CD4-positive, alpha-beta memory T cell (primary cell): ENCODE results near the gene TASOR. TPM values are rescaled to one million over a fixed set of nuclear protein-coding genes. Genes with fewer than 3 reads are reported as not detected.
"Not testable (repeated sequence)": the region's sequence is repeated elsewhere in the genome, so short reads cannot be mapped to it uniquely, and the experiment has no call there.

Experiments used
- CTCF ChIA-PET: fragments of 350-600 bp; sonication (Branson Sonifier 250); formaldehyde crosslinking; loops from one replicate; lab custom pipeline; 2021; ENCODE audit warnings: inconsistent platforms; ENCODE audit not compliant: partially characterized antibody; lab: Charles Lee
- POLR2A ChIA-PET: fragments of 350-600 bp; sonication (Branson Sonifier 250); formaldehyde crosslinking; loops from one replicate; lab custom pipeline; 2021; ENCODE audit not compliant: partially characterized antibody; lab: Charles Lee
- DNase-seq, 5 donors: peaks; one replicate each; pipeline versions ENCODE4 v3.0.0 to v3.0.0-alpha.2; 2020 to 2022; ENCODE audit warnings: mixed read lengths in 1 of 5
- H3K27ac ChIP-seq: one replicate; pipeline ENCODE4 v1.7.0; 2013; ENCODE audit warnings: low read depth, low read length
- H3K27me3 ChIP-seq: 2 replicates; pipeline ENCODE4 v1.7.0; 2013; ENCODE audit warnings: mild to moderate bottlenecking, low read length, moderate library complexity; ENCODE audit not compliant: insufficient read depth
- H3K36me3 ChIP-seq: 2 replicates; pipeline ENCODE4 v1.7.0; 2013; ENCODE audit warnings: mild to moderate bottlenecking, low read length, moderate library complexity; ENCODE audit not compliant: insufficient read depth
- H3K4me1 ChIP-seq: 2 replicates; pipeline ENCODE4 v1.7.0; 2013; ENCODE audit warnings: mild to moderate bottlenecking, low read length, moderate library complexity; ENCODE audit not compliant: insufficient read depth
- H3K4me3 ChIP-seq, 2 donors: one replicate each; pipeline ENCODE4 v1.7.0; 2013; ENCODE audit warnings: low read length in 2 of 2, mild to moderate bottlenecking in 1 of 2
- H3K9me3 ChIP-seq, 2 donors: one replicate each; pipeline ENCODE4 v1.7.0; 2013; ENCODE audit warnings: low read length in 2 of 2, control low read depth in 1 of 2; ENCODE audit not compliant: control insufficient read depth in 1 of 2
- H3K27ac Mint-ChIP-seq, 7 donors: one replicate each; pipeline ENCODE4 v1.8.0; 2020 to 2021; ENCODE audit warnings: mixed read lengths in 7 of 7, mild to moderate bottlenecking in 6 of 7, inconsistent platforms in 3 of 7, moderate library complexity in 3 of 7
- H3K27me3 Mint-ChIP-seq, 2 donors: one replicate each; pipeline ENCODE4 v1.8.0; 2020 to 2021; ENCODE audit warnings: mixed read lengths in 2 of 2
- H3K36me3 Mint-ChIP-seq, 2 donors: one replicate each; pipeline ENCODE4 v1.8.0; 2020 to 2021; ENCODE audit warnings: mixed read lengths in 2 of 2, inconsistent platforms in 1 of 2, mild to moderate bottlenecking in 1 of 2
- H3K4me1 Mint-ChIP-seq, 4 donors: one replicate each; pipeline ENCODE4 v1.8.0; 2020 to 2021; ENCODE audit warnings: mixed read lengths in 4 of 4, mild to moderate bottlenecking in 1 of 4
- H3K4me3 Mint-ChIP-seq, 8 donors: one replicate each; pipeline ENCODE4 v1.8.0; 2020 to 2021; ENCODE audit warnings: mixed read lengths in 8 of 8, mild to moderate bottlenecking in 7 of 8, moderate library complexity in 6 of 8, inconsistent platforms in 3 of 8
- H3K9me3 Mint-ChIP-seq, 8 donors: one replicate each; pipeline ENCODE4 v1.8.0; 2020 to 2021; ENCODE audit warnings: mixed read lengths in 8 of 8, mild to moderate bottlenecking in 5 of 8, inconsistent platforms in 3 of 8, moderate library complexity in 1 of 8
- intact Hi-C: fragments of 100-400 bp; cut with micrococcal nuclease; formaldehyde crosslinking; loops from one replicate; pipeline ENCODE4 v1.15.1; 2023
- polyA plus RNA-seq, 2 donors: library from polyadenylated mRNA; unstranded; fragments of 300-500 nt; fragmentation: Illumina TruSeq; gene quantifications; one replicate each; pipeline ENCODE4 v1.2.3, GENCODE V29; 2021
- total RNA-seq, 2 experiments: library from RNA; stranded (reverse); gene quantifications; one replicate each; pipeline ENCODE4 v1.2.3, GENCODE V29; 2021

TASOR gene
- total and polyA plus RNA-seq, 4 experiments from 2014 or later: 22.7 to 112 (median 75.7) TPM

- ChIA-PET POLR2A (interaction anchor here (0.8 to 1.2 kb wide), 3 partner anchors 102 to 289 kb away, joined by 3 read pairs; partner anchors contain the start of genes ARHGEF3 and CCDC66), CTCF (interaction anchor here (0.7 to 10.6 kb wide), 6 partner anchors 22 to 296 kb away, joined by 3 to 321 read pairs (median 32); partner anchors contain the start of gene ARHGEF3)
- Histone ChIP-seq H3K9me3 (no peaks in the 10 kb centered on the region), H3K4me1 (peaks cover 25% of the 10 kb centered on the region), H3K36me3 (no peaks in the 10 kb centered on the region), H3K27ac (no peak overlapping the region), H3K27me3 (no peaks in the 10 kb centered on the region), H3K4me3 (no peak overlapping the region)
- peak overlapping the region in 2 of 7 donors; percentile 9 to 76 for H3K27ac Mint-ChIP-seq
- no peaks in the 10 kb centered on the region for H3K27me3 Mint-ChIP-seq
- peaks cover 21 to 32% (median 26%) of the 10 kb centered on the region in 4 donors for H3K4me1 Mint-ChIP-seq
- DNase-seq: no peak
- no peak overlapping the region for H3K4me3 Mint-ChIP-seq
- intact Hi-C loops: loop anchor here (5.0 kb wide), 1 partner anchor 402 kb away; no protein-coding TSS in a partner anchor
- no peaks in the 10 kb centered on the region for H3K9me3 Mint-ChIP-seq
- no peaks in the 10 kb centered on the region for H3K36me3 Mint-ChIP-seq
These were observed 17.1 kb upstream of the TASOR start for GRCh38 chr3:56700151-56700550.

DNA sequence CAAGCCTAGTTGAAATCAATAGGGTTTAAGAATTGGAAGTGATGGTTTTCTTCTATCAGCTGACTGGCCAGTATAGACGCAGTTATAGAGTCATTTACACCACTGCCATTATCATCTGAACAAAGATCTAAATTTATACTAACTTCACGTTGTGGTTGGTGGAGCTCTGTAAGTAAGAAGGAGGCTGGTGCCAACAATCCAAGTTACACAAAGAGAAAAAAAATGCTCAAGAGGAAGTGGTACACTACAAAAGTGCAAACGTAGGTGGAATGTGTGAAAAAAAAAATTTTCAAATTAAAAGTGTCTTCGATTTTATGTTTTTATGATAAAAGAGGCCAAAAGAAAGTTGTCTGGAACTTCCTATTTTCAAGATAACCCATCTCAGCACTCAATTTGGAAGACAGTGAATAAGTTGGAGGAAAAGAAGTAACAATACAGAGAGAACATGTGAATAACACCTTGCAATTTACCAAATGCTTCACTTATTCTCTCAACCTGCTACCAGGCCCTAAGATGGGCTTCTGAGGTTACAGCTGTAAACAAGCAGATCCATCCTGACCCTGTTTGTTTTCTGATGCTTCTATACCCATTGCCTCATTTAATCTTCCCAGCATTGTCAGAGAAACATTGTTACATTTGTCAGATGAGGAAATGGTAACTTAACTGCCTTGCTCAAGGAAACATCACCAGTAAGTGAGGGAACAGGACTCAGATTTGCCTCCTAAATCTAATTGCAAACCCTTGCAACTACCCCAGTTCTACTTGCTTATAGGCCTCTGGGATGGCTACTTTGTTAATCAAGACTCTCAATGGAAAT lies 12.0 kb upstream of the TASOR start:
- POLR2A ChIA-PET: interaction anchor here (0.6 to 6.8 kb wide), 14 partner anchors 9 to 533 kb away, joined by 3 to 113 read pairs (median 4); partner anchors contain the start of genes APPL1, ARHGEF3, CCDC66 and TASOR
- no peaks in the 10 kb centered on the region for H3K9me3 Mint-ChIP-seq
- Histone ChIP-seq H3K4me3 (no peak overlapping the region), H3K27ac (peak overlapping the region; percentile 41), H3K9me3 (no peaks in the 10 kb centered on the region), H3K36me3 (no peaks in the 10 kb centered on the region), H3K27me3 (no peaks in the 10 kb centered on the region), H3K4me1 (peaks cover 38% of the 10 kb centered on the region)
- peak overlapping the region; percentile 38 to 74 (median 52) for H3K4me3 Mint-ChIP-seq
- intact Hi-C loops: no loop called here
- no peaks in the 10 kb centered on the region for H3K27me3 Mint-ChIP-seq
- peak in 4 of 5 donors; percentile 43 to 57 (median 54) for DNase-seq
- peaks cover 36 to 46% (median 41%) of the 10 kb centered on the region in 4 donors for H3K4me1 Mint-ChIP-seq
- H3K36me3 Mint-ChIP-seq: no peaks in the 10 kb centered on the region
- CTCF ChIA-PET: interaction anchor here (0.8 to 6.0 kb wide), 9 partner anchors 8 to 303 kb away, joined by 3 to 35 read pairs (median 4); partner anchors contain the start of gene ARHGEF3
- peak overlapping the region; percentile 66 to 91 (median 73) for H3K27ac Mint-ChIP-seq

DNA sequence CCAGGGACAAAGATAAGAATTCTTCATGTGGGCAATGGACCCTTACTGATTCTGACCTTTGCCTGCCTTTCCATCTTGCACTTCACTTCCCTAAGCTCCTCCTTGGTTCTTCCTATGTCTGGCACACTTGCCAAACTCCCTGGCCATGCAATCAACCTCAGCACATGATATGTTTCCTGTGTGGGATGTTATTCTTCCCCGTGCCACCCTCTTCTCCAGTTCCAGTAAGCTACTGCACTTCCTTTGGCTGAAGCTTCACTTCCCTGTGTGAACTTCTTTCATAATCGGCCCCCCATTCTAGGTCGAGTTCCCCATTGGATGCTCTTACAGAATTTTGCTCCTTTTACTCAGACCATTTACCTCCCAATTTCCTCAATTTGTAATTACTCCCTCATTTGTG lies 10.7 kb upstream of the TASOR start:
- H3K36me3 Mint-ChIP-seq: no peaks in the 10 kb centered on the region
- H3K4me3 ChIP-seq: no peak overlapping the region
- ChIA-PET POLR2A (interaction anchor here (0.9 to 6.8 kb wide), 6 partner anchors 8 to 107 kb away, joined by 3 to 113 read pairs (median 8); partner anchors contain the start of genes ARHGEF3 and TASOR), CTCF (interaction anchor here (1.1 to 6.0 kb wide), 4 partner anchors 9 to 295 kb away, joined by 3 to 35 read pairs (median 4); partner anchors contain the start of gene ARHGEF3)
- peaks cover 38% of the 10 kb centered on the region for H3K4me1 ChIP-seq
- peak overlapping the region in 6 of 7 donors; percentile 3 to 86 (median 70) for H3K27ac Mint-ChIP-seq
- peak overlapping the region in 7 of 8 donors; percentile 37 to 86 (median 80) for H3K4me3 Mint-ChIP-seq
- H3K36me3 ChIP-seq: no peaks in the 10 kb centered on the region
- H3K4me1 Mint-ChIP-seq: peaks cover 36 to 46% (median 41%) of the 10 kb centered on the region in 4 donors
- no peak for DNase-seq
- H3K27me3 ChIP-seq: no peaks in the 10 kb centered on the region
- intact Hi-C loops: loop anchor here (1.0 kb wide), 1 partner anchor 136 kb away; the partner anchor contains the start of gene CCDC66
- H3K9me3 Mint-ChIP-seq: no peaks in the 10 kb centered on the region
- no peaks in the 10 kb centered on the region for H3K27me3 Mint-ChIP-seq
- no peaks in the 10 kb centered on the region for H3K9me3 ChIP-seq
- H3K27ac ChIP-seq: no peak overlapping the region

- DNase-seq: peak; percentile 45 to 68 (median 58)
- H3K36me3 ChIP-seq, H3K27me3 Mint-ChIP-seq, H3K36me3 Mint-ChIP-seq, H3K27ac ChIP-seq, H3K27me3 ChIP-seq, H3K9me3 Mint-ChIP-seq, H3K9me3 ChIP-seq: not testable (repeated sequence)
- intact Hi-C loops: loop anchor here (1.0 kb wide), 1 partner anchor 135 kb away; the partner anchor contains the start of gene CCDC66
- CTCF ChIA-PET: interaction anchor here (0.6 to 6.0 kb wide), 5 partner anchors 10 to 473 kb away, joined by 3 to 35 read pairs (median 3); partner anchors contain the start of genes ARHGEF3 and TASOR
- peaks cover 36 to 46% (median 41%) of the 10 kb centered on the region in 4 donors for H3K4me1 Mint-ChIP-seq
- peak overlapping the region; percentile 61 to 86 (median 71) for H3K27ac Mint-ChIP-seq
- peak overlapping the region; percentile 69 to 91 (median 84) for H3K4me3 Mint-ChIP-seq
- peaks cover 38% of the 10 kb centered on the region for H3K4me1 ChIP-seq
- POLR2A ChIA-PET: interaction anchor here (0.8 to 6.8 kb wide), 10 partner anchors 9 to 136 kb away, joined by 3 to 113 read pairs (median 6); partner anchors contain the start of genes ARHGEF3, CCDC66 and TASOR
- H3K4me3 ChIP-seq: peak overlapping the region; percentile 20 to 34
These were observed 9.7 kb upstream of the TASOR start for GRCh38 chr3:56692520-56693433.

- intact Hi-C loops, H3K27me3 Mint-ChIP-seq, H3K27ac ChIP-seq, H3K4me3 ChIP-seq, H3K36me3 Mint-ChIP-seq, H3K9me3 Mint-ChIP-seq, H3K27me3 ChIP-seq, DNase-seq, H3K9me3 ChIP-seq, H3K4me3 Mint-ChIP-seq, H3K27ac Mint-ChIP-seq, H3K36me3 ChIP-seq: not testable (repeated sequence)
- ChIA-PET CTCF (interaction anchor here (0.6 to 6.0 kb wide), 4 partner anchors 9 to 474 kb away, joined by 3 to 35 read pairs (median 4); partner anchors contain the start of genes ARHGEF3 and TASOR), POLR2A (interaction anchor here (1.3 to 6.8 kb wide), 7 partner anchors 8 to 135 kb away, joined by 3 to 113 read pairs (median 9); partner anchors contain the start of genes ARHGEF3, CCDC66 and TASOR)
- H3K4me1 ChIP-seq: peaks cover 38% of the 10 kb centered on the region
- peaks cover 36 to 46% (median 41%) of the 10 kb centered on the region in 4 donors for H3K4me1 Mint-ChIP-seq
These were observed 8.9 kb upstream of the TASOR start for GRCh38 chr3:56692001-56692365.
